WTC11 (cell line): ENCODE results near the gene MACROD2. TPM values are rescaled to one million over a fixed set of nuclear protein-coding genes. Genes with fewer than 3 reads are reported as not detected.

Experiments used
- ATAC-seq: fragments of 200-7000 bp; cut with Tn5 transposase; 2 replicates; pipeline ENCODE4 v1.10.0; 2021; ENCODE audit warnings: mild to moderate bottlenecking, moderate library complexity
- CTCF ChIA-PET: fragments of 300-600 bp; sonication (Branson Sonifier 250); formaldehyde crosslinking; loops from one replicate; lab custom pipeline; 2021; ENCODE audit warnings: antibody characterized with exemption; lab: Charles Lee
- POLR2A ChIA-PET: fragments of 350-600 bp; sonication (Branson Sonifier 250); formaldehyde crosslinking; loops from one replicate; lab custom pipeline; 2021; ENCODE audit warnings: antibody characterized with exemption; lab: Charles Lee
- DNase-seq: peaks from one replicate; pipeline ENCODE4 v3.0.0; 2021; ENCODE audit warnings: low spot score
- H3K27ac Mint-ChIP-seq: 2 replicates; pipeline ENCODE4 v1.8.0; 2021; ENCODE audit warnings: mixed read lengths
- H3K27me3 Mint-ChIP-seq: 2 replicates; pipeline ENCODE4 v1.8.0; 2021; ENCODE audit warnings: low read depth, mild to moderate bottlenecking, moderate library complexity, mixed read lengths
- H3K36me3 Mint-ChIP-seq: 2 replicates; pipeline ENCODE4 v1.8.0; 2021; ENCODE audit warnings: mixed read lengths
- H3K4me1 Mint-ChIP-seq: 2 replicates; pipeline ENCODE4 v1.8.0; 2022; ENCODE audit warnings: mixed read lengths
- H3K4me3 Mint-ChIP-seq: 2 replicates; pipeline ENCODE4 v1.8.0; 2021; ENCODE audit warnings: mild to moderate bottlenecking, moderate library complexity, mixed read lengths
- H3K9me3 Mint-ChIP-seq: 2 replicates; pipeline ENCODE4 v1.8.0; 2021; ENCODE audit warnings: mixed read lengths
- CREM ChIP-seq: sonication (generic); formaldehyde crosslinking; IDR thresholded peaks from 2 replicates; pipeline ENCODE4 v1.8.1; 2022; ENCODE audit warnings: mild to moderate bottlenecking, missing genetic modification reagents, moderate library complexity
- ELF4 ChIP-seq: sonication (generic); formaldehyde crosslinking; IDR thresholded peaks from 2 replicates; pipeline ENCODE4 v1.8.1; 2022; ENCODE audit warnings: low read depth, mild to moderate bottlenecking, moderate library complexity, missing genetic modification reagents
- JUN ChIP-seq: sonication (generic); formaldehyde crosslinking; IDR thresholded peaks from 2 replicates; pipeline ENCODE4 v1.8.0; 2023; ENCODE audit warnings: mild to moderate bottlenecking, missing genetic modification reagents
- NFATC4 ChIP-seq: fragments of 250-450 bp; sonication (Bioruptor Pico); IDR thresholded peaks from 2 replicates; pipeline ENCODE4 v1.9.0; 2021; ENCODE audit warnings: mild to moderate bottlenecking
- NR2C2 ChIP-seq: sonication (generic); formaldehyde crosslinking; IDR thresholded peaks from 2 replicates; pipeline ENCODE4 v1.8.0; 2022; ENCODE audit warnings: mild to moderate bottlenecking, missing genetic modification reagents
- ZNF138 ChIP-seq: sonication (generic); formaldehyde crosslinking; conservative IDR thresholded peaks from 2 replicates; pipeline ENCODE4 v1.8.1; 2022; ENCODE audit warnings: mild to moderate bottlenecking, moderate library complexity, missing genetic modification reagents
- ZNF232 ChIP-seq: sonication (generic); formaldehyde crosslinking; IDR thresholded peaks from 2 replicates; pipeline ENCODE4 v1.8.0; 2022; ENCODE audit warnings: mild to moderate bottlenecking, missing genetic modification reagents
- total RNA-seq: library from RNA; stranded (reverse); gene quantifications from 3 replicates; pipeline ENCODE4 v1.2.3, GENCODE V29; 2021
- TF ChIP-seq, protein P1 (sequence below): fragments of 250-450 bp; sonication (Bioruptor Pico); IDR thresholded peaks from 2 replicates; pipeline ENCODE4 v2.1.2; 2022; ENCODE audit warnings: mild to moderate bottlenecking, moderate library complexity
- TF ChIP-seq, protein P2 (sequence below): sonication (generic); formaldehyde crosslinking; IDR thresholded peaks from 2 replicates; pipeline ENCODE4 v1.8.1; 2023; ENCODE audit warnings: mild to moderate bottlenecking, missing genetic modification reagents
- TF ChIP-seq, protein P3 (sequence below): fragments of 250-450 bp; sonication (Bioruptor Pico); conservative IDR thresholded peaks from 2 replicates; pipeline ENCODE4 v1.9.0; 2021; ENCODE audit warnings: mild to moderate bottlenecking
- TF ChIP-seq, protein P4 (sequence below): fragments of 200-600 bp; IDR thresholded peaks from 2 replicates; pipeline ENCODE4 v1.8.0; 2022; ENCODE audit warnings: antibody characterized with exemption
- TF ChIP-seq, protein P5 (sequence below): sonication (generic); formaldehyde crosslinking; IDR thresholded peaks from 2 replicates; pipeline ENCODE4 v1.8.0; 2023; ENCODE audit warnings: mild to moderate bottlenecking, missing genetic modification reagents
- TF ChIP-seq, protein P6 (sequence below): sonication (generic); formaldehyde crosslinking; IDR thresholded peaks from 2 replicates; pipeline ENCODE4 v1.8.1; 2023; ENCODE audit warnings: mild to moderate bottlenecking, missing genetic modification reagents, borderline replicate concordance
- TF ChIP-seq, protein P7 (sequence below): sonication (generic); formaldehyde crosslinking; IDR thresholded peaks from 2 replicates; pipeline ENCODE4 v1.8.0; 2022; ENCODE audit warnings: missing genetic modification reagents

The MACROD2 gene
- total RNA-seq, 1 experiment from 2014 or later = 4.1 TPM

DNA sequence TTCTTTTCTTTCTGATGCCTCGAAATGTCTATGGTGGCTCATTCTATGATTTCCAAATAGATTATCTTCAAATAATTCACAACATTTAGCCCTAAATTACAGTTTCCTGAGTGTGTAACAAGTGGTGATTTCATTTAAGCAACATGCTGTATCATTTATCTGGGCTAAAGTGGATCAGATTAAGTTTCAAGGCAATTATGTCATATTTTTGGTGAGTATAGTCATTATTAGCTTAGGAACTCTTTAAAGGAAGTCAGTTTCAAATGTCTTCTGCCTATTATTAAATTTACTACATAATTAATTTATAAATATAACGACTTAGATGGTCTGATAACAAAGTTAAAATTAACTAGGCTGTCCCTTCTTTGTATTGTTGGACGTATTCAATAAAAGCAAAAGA is 1190.0 kb downstream of the MACROD2 start:
- TF ChIP-seq, protein P1, sequence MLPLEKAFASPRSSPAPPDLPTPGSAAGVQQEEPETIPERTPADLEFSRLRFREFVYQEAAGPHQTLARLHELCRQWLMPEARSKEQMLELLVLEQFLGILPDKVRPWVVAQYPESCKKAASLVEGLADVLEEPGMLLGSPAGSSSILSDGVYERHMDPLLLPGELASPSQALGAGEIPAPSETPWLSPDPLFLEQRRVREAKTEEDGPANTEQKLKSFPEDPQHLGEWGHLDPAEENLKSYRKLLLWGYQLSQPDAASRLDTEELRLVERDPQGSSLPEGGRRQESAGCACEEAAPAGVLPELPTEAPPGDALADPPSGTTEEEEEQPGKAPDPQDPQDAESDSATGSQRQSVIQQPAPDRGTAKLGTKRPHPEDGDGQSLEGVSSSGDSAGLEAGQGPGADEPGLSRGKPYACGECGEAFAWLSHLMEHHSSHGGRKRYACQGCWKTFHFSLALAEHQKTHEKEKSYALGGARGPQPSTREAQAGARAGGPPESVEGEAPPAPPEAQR (CRISPR knock-in tag) = no peak
- TF ChIP-seq CREM (CRISPR knock-in tag) = no peak
- TF ChIP-seq, protein P2, sequence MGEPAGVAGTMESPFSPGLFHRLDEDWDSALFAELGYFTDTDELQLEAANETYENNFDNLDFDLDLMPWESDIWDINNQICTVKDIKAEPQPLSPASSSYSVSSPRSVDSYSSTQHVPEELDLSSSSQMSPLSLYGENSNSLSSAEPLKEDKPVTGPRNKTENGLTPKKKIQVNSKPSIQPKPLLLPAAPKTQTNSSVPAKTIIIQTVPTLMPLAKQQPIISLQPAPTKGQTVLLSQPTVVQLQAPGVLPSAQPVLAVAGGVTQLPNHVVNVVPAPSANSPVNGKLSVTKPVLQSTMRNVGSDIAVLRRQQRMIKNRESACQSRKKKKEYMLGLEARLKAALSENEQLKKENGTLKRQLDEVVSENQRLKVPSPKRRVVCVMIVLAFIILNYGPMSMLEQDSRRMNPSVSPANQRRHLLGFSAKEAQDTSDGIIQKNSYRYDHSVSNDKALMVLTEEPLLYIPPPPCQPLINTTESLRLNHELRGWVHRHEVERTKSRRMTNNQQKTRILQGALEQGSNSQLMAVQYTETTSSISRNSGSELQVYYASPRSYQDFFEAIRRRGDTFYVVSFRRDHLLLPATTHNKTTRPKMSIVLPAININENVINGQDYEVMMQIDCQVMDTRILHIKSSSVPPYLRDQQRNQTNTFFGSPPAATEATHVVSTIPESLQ = no peak
- H3K27me3 Mint-ChIP-seq = no peaks in the 10 kb centered on the region
- ChIA-PET POLR2A (no interaction called here), CTCF (no interaction called here)
- H3K9me3 Mint-ChIP-seq = no peaks in the 10 kb centered on the region
- ATAC-seq (no peak), DNase-seq (no peak)
- H3K27ac Mint-ChIP-seq = no peak overlapping the region
- no peaks in the 10 kb centered on the region for H3K4me1 Mint-ChIP-seq
- H3K36me3 Mint-ChIP-seq = no peaks in the 10 kb centered on the region
- no peak overlapping the region for H3K4me3 Mint-ChIP-seq

DNA sequence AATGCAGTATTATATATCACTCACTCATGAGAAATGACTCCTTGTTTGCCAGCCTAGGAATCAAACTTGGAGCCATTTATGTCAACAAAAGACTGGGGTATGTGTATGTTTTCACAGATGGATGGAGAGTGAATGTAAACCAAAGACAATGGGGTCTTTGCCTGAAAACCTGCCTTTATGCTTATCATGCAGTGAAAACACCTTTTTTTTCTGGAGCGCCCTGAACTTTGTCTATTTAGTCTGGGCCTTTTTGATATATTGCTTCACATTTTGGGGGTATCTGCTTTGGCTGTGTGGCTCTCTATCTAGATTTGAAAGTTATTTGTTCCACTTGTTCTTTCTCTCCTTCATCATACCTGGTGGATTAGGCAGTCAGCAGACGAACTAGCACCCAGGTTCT is 1190.6 kb downstream of the MACROD2 start:
- POLR2A ChIA-PET = no interaction called here
- TF ChIP-seq, protein P3, sequence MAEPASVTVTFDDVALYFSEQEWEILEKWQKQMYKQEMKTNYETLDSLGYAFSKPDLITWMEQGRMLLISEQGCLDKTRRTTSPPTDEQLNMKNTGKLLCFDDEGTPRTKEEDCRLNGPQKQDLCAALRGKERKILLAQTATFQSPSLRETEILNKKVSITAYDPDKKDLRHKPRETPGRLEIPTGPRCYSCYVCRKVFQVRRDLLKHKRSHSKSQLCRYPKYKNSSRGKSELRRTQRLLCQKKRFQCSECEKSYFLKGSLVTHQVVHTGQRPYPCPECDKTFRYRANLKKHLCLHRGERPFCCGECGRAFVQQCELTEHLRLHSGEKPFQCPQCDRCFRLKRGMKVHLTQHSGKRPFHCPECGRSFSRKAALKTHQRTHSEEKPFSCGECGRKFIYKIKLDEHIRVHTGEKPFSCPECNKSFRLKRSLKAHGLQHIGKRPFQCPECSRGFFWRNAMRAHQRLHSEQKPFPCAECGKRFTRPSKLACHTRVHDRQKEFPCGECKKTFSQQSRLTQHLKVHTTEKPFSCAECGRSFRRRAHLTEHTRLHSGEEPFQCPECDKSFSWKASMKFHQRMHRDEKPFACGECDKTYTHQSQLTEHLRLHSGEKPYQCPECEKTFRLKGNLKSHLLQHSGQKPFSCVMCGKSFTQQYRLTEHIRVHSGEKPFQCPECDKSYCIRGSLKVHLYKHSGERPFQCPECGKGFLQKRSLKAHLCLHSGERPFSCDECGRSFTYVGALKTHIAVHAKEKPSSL (CRISPR knock-in tag) = no peak
- TF ChIP-seq ZNF138 (no peak), ZNF232 (CRISPR knock-in tag) (no peak), NFATC4 (no peak), JUN (CRISPR knock-in tag) (no peak), NR2C2 (no peak), ELF4 (no peak)
- TF ChIP-seq, protein P4, sequence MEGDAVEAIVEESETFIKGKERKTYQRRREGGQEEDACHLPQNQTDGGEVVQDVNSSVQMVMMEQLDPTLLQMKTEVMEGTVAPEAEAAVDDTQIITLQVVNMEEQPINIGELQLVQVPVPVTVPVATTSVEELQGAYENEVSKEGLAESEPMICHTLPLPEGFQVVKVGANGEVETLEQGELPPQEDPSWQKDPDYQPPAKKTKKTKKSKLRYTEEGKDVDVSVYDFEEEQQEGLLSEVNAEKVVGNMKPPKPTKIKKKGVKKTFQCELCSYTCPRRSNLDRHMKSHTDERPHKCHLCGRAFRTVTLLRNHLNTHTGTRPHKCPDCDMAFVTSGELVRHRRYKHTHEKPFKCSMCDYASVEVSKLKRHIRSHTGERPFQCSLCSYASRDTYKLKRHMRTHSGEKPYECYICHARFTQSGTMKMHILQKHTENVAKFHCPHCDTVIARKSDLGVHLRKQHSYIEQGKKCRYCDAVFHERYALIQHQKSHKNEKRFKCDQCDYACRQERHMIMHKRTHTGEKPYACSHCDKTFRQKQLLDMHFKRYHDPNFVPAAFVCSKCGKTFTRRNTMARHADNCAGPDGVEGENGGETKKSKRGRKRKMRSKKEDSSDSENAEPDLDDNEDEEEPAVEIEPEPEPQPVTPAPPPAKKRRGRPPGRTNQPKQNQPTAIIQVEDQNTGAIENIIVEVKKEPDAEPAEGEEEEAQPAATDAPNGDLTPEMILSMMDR = no peak
- TF ChIP-seq, protein P5, sequence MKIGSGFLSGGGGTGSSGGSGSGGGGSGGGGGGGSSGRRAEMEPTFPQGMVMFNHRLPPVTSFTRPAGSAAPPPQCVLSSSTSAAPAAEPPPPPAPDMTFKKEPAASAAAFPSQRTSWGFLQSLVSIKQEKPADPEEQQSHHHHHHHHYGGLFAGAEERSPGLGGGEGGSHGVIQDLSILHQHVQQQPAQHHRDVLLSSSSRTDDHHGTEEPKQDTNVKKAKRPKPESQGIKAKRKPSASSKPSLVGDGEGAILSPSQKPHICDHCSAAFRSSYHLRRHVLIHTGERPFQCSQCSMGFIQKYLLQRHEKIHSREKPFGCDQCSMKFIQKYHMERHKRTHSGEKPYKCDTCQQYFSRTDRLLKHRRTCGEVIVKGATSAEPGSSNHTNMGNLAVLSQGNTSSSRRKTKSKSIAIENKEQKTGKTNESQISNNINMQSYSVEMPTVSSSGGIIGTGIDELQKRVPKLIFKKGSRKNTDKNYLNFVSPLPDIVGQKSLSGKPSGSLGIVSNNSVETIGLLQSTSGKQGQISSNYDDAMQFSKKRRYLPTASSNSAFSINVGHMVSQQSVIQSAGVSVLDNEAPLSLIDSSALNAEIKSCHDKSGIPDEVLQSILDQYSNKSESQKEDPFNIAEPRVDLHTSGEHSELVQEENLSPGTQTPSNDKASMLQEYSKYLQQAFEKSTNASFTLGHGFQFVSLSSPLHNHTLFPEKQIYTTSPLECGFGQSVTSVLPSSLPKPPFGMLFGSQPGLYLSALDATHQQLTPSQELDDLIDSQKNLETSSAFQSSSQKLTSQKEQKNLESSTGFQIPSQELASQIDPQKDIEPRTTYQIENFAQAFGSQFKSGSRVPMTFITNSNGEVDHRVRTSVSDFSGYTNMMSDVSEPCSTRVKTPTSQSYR (CRISPR knock-in tag) = no peak
- TF ChIP-seq, protein P6, sequence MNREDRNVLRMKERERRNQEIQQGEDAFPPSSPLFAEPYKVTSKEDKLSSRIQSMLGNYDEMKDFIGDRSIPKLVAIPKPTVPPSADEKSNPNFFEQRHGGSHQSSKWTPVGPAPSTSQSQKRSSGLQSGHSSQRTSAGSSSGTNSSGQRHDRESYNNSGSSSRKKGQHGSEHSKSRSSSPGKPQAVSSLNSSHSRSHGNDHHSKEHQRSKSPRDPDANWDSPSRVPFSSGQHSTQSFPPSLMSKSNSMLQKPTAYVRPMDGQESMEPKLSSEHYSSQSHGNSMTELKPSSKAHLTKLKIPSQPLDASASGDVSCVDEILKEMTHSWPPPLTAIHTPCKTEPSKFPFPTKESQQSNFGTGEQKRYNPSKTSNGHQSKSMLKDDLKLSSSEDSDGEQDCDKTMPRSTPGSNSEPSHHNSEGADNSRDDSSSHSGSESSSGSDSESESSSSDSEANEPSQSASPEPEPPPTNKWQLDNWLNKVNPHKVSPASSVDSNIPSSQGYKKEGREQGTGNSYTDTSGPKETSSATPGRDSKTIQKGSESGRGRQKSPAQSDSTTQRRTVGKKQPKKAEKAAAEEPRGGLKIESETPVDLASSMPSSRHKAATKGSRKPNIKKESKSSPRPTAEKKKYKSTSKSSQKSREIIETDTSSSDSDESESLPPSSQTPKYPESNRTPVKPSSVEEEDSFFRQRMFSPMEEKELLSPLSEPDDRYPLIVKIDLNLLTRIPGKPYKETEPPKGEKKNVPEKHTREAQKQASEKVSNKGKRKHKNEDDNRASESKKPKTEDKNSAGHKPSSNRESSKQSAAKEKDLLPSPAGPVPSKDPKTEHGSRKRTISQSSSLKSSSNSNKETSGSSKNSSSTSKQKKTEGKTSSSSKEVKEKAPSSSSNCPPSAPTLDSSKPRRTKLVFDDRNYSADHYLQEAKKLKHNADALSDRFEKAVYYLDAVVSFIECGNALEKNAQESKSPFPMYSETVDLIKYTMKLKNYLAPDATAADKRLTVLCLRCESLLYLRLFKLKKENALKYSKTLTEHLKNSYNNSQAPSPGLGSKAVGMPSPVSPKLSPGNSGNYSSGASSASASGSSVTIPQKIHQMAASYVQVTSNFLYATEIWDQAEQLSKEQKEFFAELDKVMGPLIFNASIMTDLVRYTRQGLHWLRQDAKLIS (CRISPR knock-in tag) = no peak
- TF ChIP-seq, protein P2 = no peak
- TF ChIP-seq, protein P7, sequence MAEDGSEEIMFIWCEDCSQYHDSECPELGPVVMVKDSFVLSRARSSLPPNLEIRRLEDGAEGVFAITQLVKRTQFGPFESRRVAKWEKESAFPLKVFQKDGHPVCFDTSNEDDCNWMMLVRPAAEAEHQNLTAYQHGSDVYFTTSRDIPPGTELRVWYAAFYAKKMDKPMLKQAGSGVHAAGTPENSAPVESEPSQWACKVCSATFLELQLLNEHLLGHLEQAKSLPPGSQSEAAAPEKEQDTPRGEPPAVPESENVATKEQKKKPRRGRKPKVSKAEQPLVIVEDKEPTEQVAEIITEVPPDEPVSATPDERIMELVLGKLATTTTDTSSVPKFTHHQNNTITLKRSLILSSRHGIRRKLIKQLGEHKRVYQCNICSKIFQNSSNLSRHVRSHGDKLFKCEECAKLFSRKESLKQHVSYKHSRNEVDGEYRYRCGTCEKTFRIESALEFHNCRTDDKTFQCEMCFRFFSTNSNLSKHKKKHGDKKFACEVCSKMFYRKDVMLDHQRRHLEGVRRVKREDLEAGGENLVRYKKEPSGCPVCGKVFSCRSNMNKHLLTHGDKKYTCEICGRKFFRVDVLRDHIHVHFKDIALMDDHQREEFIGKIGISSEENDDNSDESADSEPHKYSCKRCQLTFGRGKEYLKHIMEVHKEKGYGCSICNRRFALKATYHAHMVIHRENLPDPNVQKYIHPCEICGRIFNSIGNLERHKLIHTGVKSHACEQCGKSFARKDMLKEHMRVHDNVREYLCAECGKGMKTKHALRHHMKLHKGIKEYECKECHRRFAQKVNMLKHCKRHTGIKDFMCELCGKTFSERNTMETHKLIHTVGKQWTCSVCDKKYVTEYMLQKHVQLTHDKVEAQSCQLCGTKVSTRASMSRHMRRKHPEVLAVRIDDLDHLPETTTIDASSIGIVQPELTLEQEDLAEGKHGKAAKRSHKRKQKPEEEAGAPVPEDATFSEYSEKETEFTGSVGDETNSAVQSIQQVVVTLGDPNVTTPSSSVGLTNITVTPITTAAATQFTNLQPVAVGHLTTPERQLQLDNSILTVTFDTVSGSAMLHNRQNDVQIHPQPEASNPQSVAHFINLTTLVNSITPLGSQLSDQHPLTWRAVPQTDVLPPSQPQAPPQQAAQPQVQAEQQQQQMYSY (CRISPR knock-in tag) = no peak

More for the DNA sequence above, 1190.6 kb downstream of the MACROD2 start:
- DNase-seq (no peak), ATAC-seq (no peak)
- H3K27me3 Mint-ChIP-seq = no peaks in the 10 kb centered on the region
- no peaks in the 10 kb centered on the region for H3K9me3 Mint-ChIP-seq
- H3K4me1 Mint-ChIP-seq = peaks cover 2% of the 10 kb centered on the region
- CTCF ChIA-PET = no interaction called here
- no peak overlapping the region for H3K4me3 Mint-ChIP-seq
- H3K27ac Mint-ChIP-seq = no peak overlapping the region
- no peaks in the 10 kb centered on the region for H3K36me3 Mint-ChIP-seq
